ENCODE measurements around the gene ZXDC.

ZXDC gene

GRCh38 chr3:126433496-126434263, 42.0 kb downstream of the ZXDC start:
- peaks cover 0 to 6% of the 10 kb centered on the region in 2 donors for H3K9me3 ChIP-seq (ENCODE audit: control insufficient read depth in 2 of 2, low read length in 2 of 2)
- H3K36me3 ChIP-seq (ENCODE audit: control insufficient read depth in 2 of 2, insufficient read depth in 2 of 2, low read length in 2 of 2), result peaks cover 17% of the 10 kb centered on the region in 2 donors
- H3K27me3 ChIP-seq (ENCODE audit: control insufficient read depth in 1 of 2, insufficient read depth in 2 of 2, low read length in 2 of 2), result no peaks in the 10 kb centered on the region
- no peak overlapping the region for H3K4me3 ChIP-seq (ENCODE audit: low read length in 2 of 2)
- H3K9ac ChIP-seq (ENCODE audit: low read length in 2 of 2), result no peak overlapping the region
- H3K27ac ChIP-seq (ENCODE audit: low read length), result no peak overlapping the region
- H3K4me1 ChIP-seq (ENCODE audit: control insufficient read depth, insufficient read depth, low read length), result no peaks in the 10 kb centered on the region

GRCh38 chr3:126433105-126433430, 42.6 kb downstream of the ZXDC start:
- Histone ChIP-seq H3K36me3 (ENCODE audit: control insufficient read depth in 2 of 2, insufficient read depth in 2 of 2, low read length in 2 of 2) (peaks cover 13 to 14% of the 10 kb centered on the region in 2 donors), H3K9ac (ENCODE audit: low read length in 2 of 2) (no peak overlapping the region), H3K9me3 (ENCODE audit: control insufficient read depth in 2 of 2, low read length in 2 of 2) (peaks cover 0 to 6% of the 10 kb centered on the region in 2 donors), H3K4me1 (ENCODE audit: control insufficient read depth, insufficient read depth, low read length) (no peaks in the 10 kb centered on the region), H3K27ac (ENCODE audit: low read length) (no peak overlapping the region), H3K4me3 (ENCODE audit: low read length in 2 of 2) (no peak overlapping the region), H3K27me3 (ENCODE audit: control insufficient read depth in 1 of 2, insufficient read depth in 2 of 2, low read length in 2 of 2) (no peaks in the 10 kb centered on the region)

GRCh38 chr3:126432361-126433104, 43.2 kb downstream of the ZXDC start:
- H3K27me3 ChIP-seq (ENCODE audit: control insufficient read depth in 1 of 2, insufficient read depth in 2 of 2, low read length in 2 of 2), result no peaks in the 10 kb centered on the region
- H3K9ac ChIP-seq (ENCODE audit: low read length in 2 of 2), result no peak overlapping the region
- H3K27ac ChIP-seq (ENCODE audit: low read length), result no peak overlapping the region
- H3K4me1 ChIP-seq (ENCODE audit: control insufficient read depth, insufficient read depth, low read length), result no peaks in the 10 kb centered on the region
- peaks cover 8 to 11% of the 10 kb centered on the region in 2 donors for H3K36me3 ChIP-seq (ENCODE audit: control insufficient read depth in 2 of 2, insufficient read depth in 2 of 2, low read length in 2 of 2)
- H3K4me3 ChIP-seq (ENCODE audit: low read length in 2 of 2), result no peak overlapping the region
- peaks cover 0 to 11% of the 10 kb centered on the region in 2 donors for H3K9me3 ChIP-seq (ENCODE audit: control insufficient read depth in 2 of 2, low read length in 2 of 2)

- Histone ChIP-seq H3K4me3 (ENCODE audit: low read length in 2 of 2) (no peak overlapping the region), H3K9me3 (ENCODE audit: control insufficient read depth in 2 of 2, low read length in 2 of 2) (peaks cover 1 to 13% of the 10 kb centered on the region in 2 donors), H3K27ac (ENCODE audit: low read length) (no peak overlapping the region), H3K36me3 (ENCODE audit: control insufficient read depth in 2 of 2, insufficient read depth in 2 of 2, low read length in 2 of 2) (peaks cover under 1 to 6% of the 10 kb centered on the region in 2 donors), H3K4me1 (ENCODE audit: control insufficient read depth, insufficient read depth, low read length) (no peaks in the 10 kb centered on the region), H3K9ac (ENCODE audit: low read length in 2 of 2) (no peak overlapping the region), H3K27me3 (ENCODE audit: control insufficient read depth in 1 of 2, insufficient read depth in 2 of 2, low read length in 2 of 2) (no peaks in the 10 kb centered on the region)
Measured at GRCh38 chr3:126431103-126431534, 44.6 kb downstream of the ZXDC start.

- H3K36me3 ChIP-seq (ENCODE audit: control insufficient read depth in 2 of 2, insufficient read depth in 2 of 2, low read length in 2 of 2), result peaks cover 3% of the 10 kb centered on the region in 2 donors
- no peak overlapping the region for H3K9ac ChIP-seq (ENCODE audit: low read length in 2 of 2)
- H3K9me3 ChIP-seq (ENCODE audit: control insufficient read depth in 2 of 2, low read length in 2 of 2), result peaks cover 3 to 12% of the 10 kb centered on the region in 2 donors
- H3K4me1 ChIP-seq (ENCODE audit: control insufficient read depth, insufficient read depth, low read length), result no peaks in the 10 kb centered on the region
- no peak overlapping the region for H3K4me3 ChIP-seq (ENCODE audit: low read length in 2 of 2)
- H3K27ac ChIP-seq (ENCODE audit: low read length), result no peak overlapping the region
- peaks cover 0 to under 1% of the 10 kb centered on the region in 2 donors for H3K27me3 ChIP-seq (ENCODE audit: control insufficient read depth in 1 of 2, insufficient read depth in 2 of 2, low read length in 2 of 2)
Measured at GRCh38 chr3:126424751-126425150, 50.9 kb downstream of the ZXDC start.

GRCh38 chr3:126424039-126424717, 51.5 kb downstream of the ZXDC start:
- Histone ChIP-seq H3K9me3 (ENCODE audit: control insufficient read depth in 2 of 2, low read length in 2 of 2) (peaks cover 3 to 12% of the 10 kb centered on the region in 2 donors), H3K9ac (ENCODE audit: low read length in 2 of 2) (no peak overlapping the region), H3K4me1 (ENCODE audit: control insufficient read depth, insufficient read depth, low read length) (no peaks in the 10 kb centered on the region), H3K27me3 (ENCODE audit: control insufficient read depth in 1 of 2, insufficient read depth in 2 of 2, low read length in 2 of 2) (peaks cover 3% of the 10 kb centered on the region in 2 donors), H3K27ac (ENCODE audit: low read length) (no peak overlapping the region), H3K36me3 (ENCODE audit: control insufficient read depth in 2 of 2, insufficient read depth in 2 of 2, low read length in 2 of 2) (peaks cover 3% of the 10 kb centered on the region in 2 donors), H3K4me3 (ENCODE audit: low read length in 2 of 2) (no peak overlapping the region)

- Histone ChIP-seq H3K36me3 (ENCODE audit: control insufficient read depth in 2 of 2, insufficient read depth in 2 of 2, low read length in 2 of 2) (peaks cover 3% of the 10 kb centered on the region in 2 donors), H3K27ac (ENCODE audit: low read length) (no peak overlapping the region), H3K27me3 (ENCODE audit: control insufficient read depth in 1 of 2, insufficient read depth in 2 of 2, low read length in 2 of 2) (peaks cover 3% of the 10 kb centered on the region in 2 donors), H3K4me3 (ENCODE audit: low read length in 2 of 2) (no peak overlapping the region), H3K9ac (ENCODE audit: low read length in 2 of 2) (no peak overlapping the region), H3K4me1 (ENCODE audit: control insufficient read depth, insufficient read depth, low read length) (no peaks in the 10 kb centered on the region), H3K9me3 (ENCODE audit: control insufficient read depth in 2 of 2, low read length in 2 of 2) (peaks cover 3 to 12% of the 10 kb centered on the region in 2 donors)
Measured at GRCh38 chr3:126423191-126424038, 52.3 kb downstream of the ZXDC start.

- Histone ChIP-seq H3K4me3 (ENCODE audit: low read length in 2 of 2) (no peak overlapping the region), H3K4me1 (ENCODE audit: control insufficient read depth, insufficient read depth, low read length) (no peaks in the 10 kb centered on the region), H3K9me3 (ENCODE audit: control insufficient read depth in 2 of 2, low read length in 2 of 2) (peaks cover 3 to 8% of the 10 kb centered on the region in 2 donors), H3K36me3 (ENCODE audit: control insufficient read depth in 2 of 2, insufficient read depth in 2 of 2, low read length in 2 of 2) (peaks cover 2 to 3% of the 10 kb centered on the region in 2 donors), H3K9ac (ENCODE audit: low read length in 2 of 2) (no peak overlapping the region), H3K27me3 (ENCODE audit: control insufficient read depth in 1 of 2, insufficient read depth in 2 of 2, low read length in 2 of 2) (peaks cover 3 to 8% of the 10 kb centered on the region in 2 donors), H3K27ac (ENCODE audit: low read length) (no peak overlapping the region)
Measured at GRCh38 chr3:126422571-126423091, 53.1 kb downstream of the ZXDC start.

- Histone ChIP-seq H3K27me3 (ENCODE audit: control insufficient read depth in 1 of 2, insufficient read depth in 2 of 2, low read length in 2 of 2) (peaks cover 8 to 12% of the 10 kb centered on the region in 2 donors), H3K9me3 (ENCODE audit: control insufficient read depth in 2 of 2, low read length in 2 of 2) (peaks cover 3 to 6% of the 10 kb centered on the region in 2 donors), H3K4me1 (ENCODE audit: control insufficient read depth, insufficient read depth, low read length) (no peaks in the 10 kb centered on the region), H3K27ac (ENCODE audit: low read length) (no peak overlapping the region), H3K36me3 (ENCODE audit: control insufficient read depth in 2 of 2, insufficient read depth in 2 of 2, low read length in 2 of 2) (peaks cover 0 to 3% of the 10 kb centered on the region in 2 donors), H3K4me3 (ENCODE audit: low read length in 2 of 2) (no peak overlapping the region), H3K9ac (ENCODE audit: low read length in 2 of 2) (no peak overlapping the region)
Measured at GRCh38 chr3:126422121-126422520, 53.6 kb downstream of the ZXDC start.

Data from stomach smooth muscle (tissue), 2 donors.